GM18505 (cell line): ENCODE data around the gene ZNF280B.

ENCODE experiments used
- ATAC-seq: cut with Tn5 transposase; IDR thresholded peaks from one replicate; pipeline ENCODE4 v1.9.1; 2021; ENCODE audit not compliant: unreplicated experiment
- POLR2A ChIP-seq: IDR thresholded peaks from 4 replicates; pipeline ENCODE4 v1.6.1; 2011; ENCODE audit warnings: borderline replicate concordance; ENCODE audit not compliant: insufficient read depth, insufficient read length; ENCODE audit errors: extremely low read depth

ZNF280B gene

GRCh38 chr22:22508274-22509176 is at the start of gene ZNF280B:
Gene ZNF280B, minus strand, starts transcription at chr22:22508742. Its CDS starts 19,344 bp downstream, at chr22:22489398.
- peak; percentile 65 for TF ChIP-seq POLR2A
- ATAC-seq, result peak; percentile 90

GRCh38 chr22:22556995-22557925 is 48.7 kb upstream of the ZNF280B start:
- TF ChIP-seq POLR2A, result no peak

DNA sequence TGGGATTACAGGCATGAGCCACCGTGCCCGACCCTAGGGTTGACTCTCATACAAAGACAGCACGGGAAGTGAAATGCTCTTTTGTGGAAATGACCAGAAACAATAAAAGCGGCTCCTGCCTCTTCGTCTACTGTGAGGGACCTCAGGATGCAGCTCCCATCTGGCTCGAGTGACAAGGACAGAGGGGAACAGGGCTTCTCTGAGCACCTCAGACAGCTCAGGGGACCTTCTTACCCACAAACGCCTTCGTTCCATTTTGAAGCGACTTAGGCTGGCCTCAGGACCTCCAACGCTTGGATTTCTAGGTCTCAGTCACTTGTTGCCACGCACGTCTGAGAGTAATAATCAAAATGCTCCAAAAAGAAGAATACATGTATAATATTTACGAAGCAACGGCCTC is 48.0 kb upstream of the ZNF280B start:
- no peak for TF ChIP-seq POLR2A
- ATAC-seq, result no peak

More at GRCh38 chr22:22556995-22557925, 48.7 kb upstream of the ZNF280B start:
- no peak for ATAC-seq

DNA sequence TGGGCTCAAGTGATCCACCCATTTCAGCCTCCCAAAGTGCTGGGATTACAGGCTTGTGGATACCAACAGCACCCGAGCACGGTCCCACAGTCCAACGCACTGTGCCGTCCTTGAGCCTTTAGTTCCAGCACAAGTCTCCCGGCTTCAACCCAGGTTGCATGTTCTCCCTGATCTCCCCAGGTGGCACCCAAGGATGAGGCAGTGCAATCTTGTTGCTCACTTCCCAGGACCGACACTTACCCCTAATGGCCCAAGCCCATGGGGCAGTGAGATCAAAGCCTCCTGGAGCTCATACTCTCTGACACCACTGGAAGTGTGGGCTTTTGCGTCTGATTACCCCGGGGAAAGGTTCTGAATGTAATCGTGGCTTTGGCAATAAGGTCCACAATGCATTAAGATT is 47.1 kb upstream of the ZNF280B start:
- no peak for TF ChIP-seq POLR2A
- ATAC-seq, result no peak

- TF ChIP-seq POLR2A, result no peak
- ATAC-seq, result no peak
Measured at GRCh38 chr22:22554587-22555284, 46.2 kb upstream of the ZNF280B start.

- ATAC-seq, result no peak
- TF ChIP-seq POLR2A, result no peak
Measured at GRCh38 chr22:22553735-22554586, 45.4 kb upstream of the ZNF280B start.

DNA sequence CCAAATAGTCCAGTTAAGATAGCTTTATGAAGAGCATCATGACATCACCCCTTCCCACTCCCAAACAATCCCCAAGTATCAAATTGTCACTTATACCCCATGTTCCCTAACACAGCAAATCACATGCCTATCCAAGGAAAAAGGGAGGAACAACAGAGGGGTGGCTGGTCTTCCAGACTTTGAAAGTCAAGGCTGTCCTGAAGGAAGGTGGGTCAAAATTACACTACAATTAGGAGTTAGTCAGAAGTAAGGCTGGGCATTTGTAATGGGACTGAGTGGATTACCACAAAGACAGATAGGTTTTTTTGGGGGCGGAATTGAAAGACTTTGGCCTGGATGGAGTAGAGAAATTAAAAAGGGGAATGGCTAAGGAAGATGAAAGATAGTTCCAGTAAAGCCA is 44.6 kb upstream of the ZNF280B start:
- no peak for ATAC-seq
- no peak for TF ChIP-seq POLR2A

DNA sequence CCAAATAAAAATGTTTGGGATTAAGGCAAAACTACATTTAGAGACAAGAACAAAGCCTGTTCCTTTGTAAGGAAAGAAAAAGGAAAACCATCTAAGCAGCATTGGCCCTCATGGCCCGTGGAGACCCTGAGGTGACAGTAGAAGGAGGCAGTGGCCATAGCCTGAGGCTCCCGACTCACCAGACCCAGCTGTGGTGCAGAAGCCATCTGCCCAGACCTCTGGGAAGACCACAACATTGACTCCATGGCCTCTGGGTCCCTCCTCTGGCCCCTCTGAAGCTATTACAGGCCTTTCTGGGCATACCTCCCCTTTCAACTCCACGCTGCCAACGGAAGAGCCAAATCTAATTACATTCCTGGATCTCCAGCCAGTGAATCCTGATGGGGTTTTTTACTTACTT is 44.1 kb upstream of the ZNF280B start:
- ATAC-seq, result no peak
- no peak for TF ChIP-seq POLR2A

GRCh38 chr22:22550789-22551434 is 42.4 kb upstream of the ZNF280B start:
- ATAC-seq, result no peak
- no peak for TF ChIP-seq POLR2A

DNA sequence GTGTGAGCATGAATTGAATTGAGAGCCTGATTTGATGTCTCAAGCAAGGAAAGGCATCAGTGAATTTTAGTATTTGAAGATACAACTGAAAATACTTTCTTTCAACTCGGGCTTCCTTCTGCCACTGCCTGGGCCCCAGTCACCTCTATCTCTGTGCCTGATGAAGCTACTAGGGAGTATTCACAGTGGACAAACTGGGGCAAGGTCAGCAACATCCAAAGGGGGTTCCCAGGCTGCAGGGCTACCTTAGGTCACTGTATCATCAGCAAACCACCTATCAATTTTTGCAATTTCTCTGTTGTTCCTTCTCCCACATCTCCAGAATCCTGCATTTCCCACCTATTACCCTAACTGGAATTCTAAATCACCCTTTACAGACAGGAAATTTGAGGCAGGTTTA is 40.4 kb upstream of the ZNF280B start:
- ATAC-seq, result no peak
- TF ChIP-seq POLR2A, result no peak

DNA sequence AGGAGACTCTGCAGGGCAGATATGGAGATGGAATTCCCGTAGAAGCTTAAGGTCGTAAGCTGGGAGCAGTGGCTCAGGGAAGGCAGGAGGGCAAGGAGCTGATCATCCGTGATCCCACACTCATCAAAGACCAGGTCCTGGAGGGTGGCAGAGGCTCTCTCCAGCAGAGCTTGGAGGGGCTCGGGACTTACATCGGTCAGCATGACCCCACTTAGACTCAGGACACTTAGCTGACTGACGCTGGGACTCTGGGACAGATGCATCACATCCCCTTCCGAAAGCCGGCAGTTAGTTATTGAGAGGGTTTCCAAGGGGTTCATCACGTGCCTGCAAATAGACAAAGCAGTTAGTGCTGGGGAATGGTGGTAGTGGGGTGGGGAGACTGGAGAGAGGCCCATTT is 39.8 kb upstream of the ZNF280B start:
- no peak for ATAC-seq
- TF ChIP-seq POLR2A, result no peak
